ENCODE results near the gene KDM4B.

GRCh38 chr19:4923276-4923747, 45.6 kb upstream of the KDM4B start:
- TF ChIP-seq, protein P1, sequence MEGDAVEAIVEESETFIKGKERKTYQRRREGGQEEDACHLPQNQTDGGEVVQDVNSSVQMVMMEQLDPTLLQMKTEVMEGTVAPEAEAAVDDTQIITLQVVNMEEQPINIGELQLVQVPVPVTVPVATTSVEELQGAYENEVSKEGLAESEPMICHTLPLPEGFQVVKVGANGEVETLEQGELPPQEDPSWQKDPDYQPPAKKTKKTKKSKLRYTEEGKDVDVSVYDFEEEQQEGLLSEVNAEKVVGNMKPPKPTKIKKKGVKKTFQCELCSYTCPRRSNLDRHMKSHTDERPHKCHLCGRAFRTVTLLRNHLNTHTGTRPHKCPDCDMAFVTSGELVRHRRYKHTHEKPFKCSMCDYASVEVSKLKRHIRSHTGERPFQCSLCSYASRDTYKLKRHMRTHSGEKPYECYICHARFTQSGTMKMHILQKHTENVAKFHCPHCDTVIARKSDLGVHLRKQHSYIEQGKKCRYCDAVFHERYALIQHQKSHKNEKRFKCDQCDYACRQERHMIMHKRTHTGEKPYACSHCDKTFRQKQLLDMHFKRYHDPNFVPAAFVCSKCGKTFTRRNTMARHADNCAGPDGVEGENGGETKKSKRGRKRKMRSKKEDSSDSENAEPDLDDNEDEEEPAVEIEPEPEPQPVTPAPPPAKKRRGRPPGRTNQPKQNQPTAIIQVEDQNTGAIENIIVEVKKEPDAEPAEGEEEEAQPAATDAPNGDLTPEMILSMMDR (IDR thresholded peaks at IDR 0.05; ENCODE audit: borderline replicate concordance, extremely low read depth, low read length, poor library complexity, severe bottlenecking) = no peak
- no peak for TF ChIP-seq EZH2 (IDR thresholded peaks at IDR 0.05; ENCODE audit: borderline replicate concordance, low read depth, low read length, severe bottlenecking)

Measured in DND-41 (cell line).